GM12873 (cell line): ENCODE measurements around the gene SECISBP2.

Experiments
- CTCF ChIP-seq: IDR thresholded peaks from 2 replicates; pipeline ENCODE4 v1.5.1; 2012; ENCODE audit warnings: low read depth, mild to moderate bottlenecking, moderate library complexity, low read length, control low read depth; ENCODE audit not compliant: insufficient read depth; ENCODE audit errors: missing control alignments

Gene SECISBP2

DNA sequence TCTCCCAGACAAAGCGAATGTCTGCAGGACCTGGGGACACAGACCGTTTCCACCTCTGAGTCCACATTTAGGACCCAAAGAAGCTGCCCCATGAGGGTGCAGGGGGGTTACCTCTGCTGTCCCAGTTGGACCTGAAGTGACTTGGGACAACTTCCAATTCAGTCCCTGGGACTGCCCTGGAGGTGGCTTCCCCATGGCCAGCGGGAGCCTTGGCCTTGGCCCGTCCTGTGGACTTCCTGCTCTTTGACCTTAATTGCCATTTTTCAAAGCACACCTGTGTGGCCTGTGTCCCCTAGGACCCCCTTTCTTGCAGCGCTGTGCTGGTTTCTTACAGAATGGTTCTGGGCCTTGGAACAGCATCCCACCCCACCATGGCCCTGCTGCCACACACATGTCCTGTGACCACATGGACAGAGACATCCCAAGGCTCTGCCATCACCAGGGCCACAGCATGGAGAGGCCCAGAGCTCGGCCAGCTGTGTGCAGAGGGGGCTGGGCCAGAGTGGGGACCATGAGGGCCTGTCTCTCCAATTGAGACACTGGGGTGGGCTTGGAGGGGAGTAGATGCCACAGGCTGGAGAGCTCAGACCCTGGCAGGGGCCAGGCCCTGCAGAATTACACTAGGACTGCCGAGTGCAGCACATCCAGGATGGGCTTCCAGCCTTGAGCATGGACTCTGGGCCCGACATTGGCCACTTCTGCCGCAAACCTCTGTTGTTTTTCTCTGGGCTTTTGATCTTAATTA, 45.8 kb downstream of the SECISBP2 start:
- no peak for TF ChIP-seq CTCF

- no peak for TF ChIP-seq CTCF
These were observed 46.6 kb downstream of the SECISBP2 start for GRCh38 chr9:89364666-89365531.

DNA sequence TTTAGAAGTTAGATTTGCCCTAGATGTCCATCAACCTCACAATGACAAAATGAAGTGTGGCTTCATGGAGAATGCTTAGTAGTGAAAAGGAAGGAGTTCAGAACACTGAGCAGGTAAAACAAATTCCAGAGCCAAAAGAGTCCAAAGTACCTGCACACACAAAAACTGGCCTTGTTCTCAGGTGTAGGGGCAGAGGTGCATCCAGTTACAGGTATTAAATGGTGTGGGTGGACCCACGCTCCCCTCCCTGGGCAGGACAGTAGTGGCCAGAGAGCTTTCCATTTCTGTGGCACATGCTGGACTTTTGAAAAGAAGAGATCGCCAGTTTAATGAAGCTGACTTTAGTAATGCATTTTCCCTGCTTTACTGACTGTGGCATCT, 47.2 kb downstream of the SECISBP2 start:
- TF ChIP-seq CTCF = no peak

- TF ChIP-seq CTCF = no peak
These were observed 48.4 kb downstream of the SECISBP2 start for GRCh38 chr9:89366711-89367110.

DNA sequence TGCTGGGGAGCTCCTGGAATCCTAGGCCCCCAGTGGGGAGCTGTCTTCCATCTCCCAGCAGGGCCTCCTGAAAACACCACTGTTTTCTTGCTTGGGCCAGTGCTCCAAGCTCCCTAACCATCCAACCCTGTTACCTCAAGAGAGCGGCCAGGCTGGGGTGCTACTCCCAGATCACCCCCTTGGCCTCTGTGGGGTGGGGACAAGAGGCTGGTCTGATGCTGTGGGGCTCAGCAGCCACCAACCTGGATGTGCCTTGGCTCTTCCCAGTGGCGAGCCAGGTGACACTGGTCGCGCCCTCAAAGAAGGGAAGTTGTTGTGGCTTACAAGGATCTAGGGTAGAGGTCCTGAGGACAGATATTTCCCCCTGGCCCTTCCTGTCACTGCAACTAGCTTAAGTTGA, 49.0 kb downstream of the SECISBP2 start:
- no peak for TF ChIP-seq CTCF

DNA sequence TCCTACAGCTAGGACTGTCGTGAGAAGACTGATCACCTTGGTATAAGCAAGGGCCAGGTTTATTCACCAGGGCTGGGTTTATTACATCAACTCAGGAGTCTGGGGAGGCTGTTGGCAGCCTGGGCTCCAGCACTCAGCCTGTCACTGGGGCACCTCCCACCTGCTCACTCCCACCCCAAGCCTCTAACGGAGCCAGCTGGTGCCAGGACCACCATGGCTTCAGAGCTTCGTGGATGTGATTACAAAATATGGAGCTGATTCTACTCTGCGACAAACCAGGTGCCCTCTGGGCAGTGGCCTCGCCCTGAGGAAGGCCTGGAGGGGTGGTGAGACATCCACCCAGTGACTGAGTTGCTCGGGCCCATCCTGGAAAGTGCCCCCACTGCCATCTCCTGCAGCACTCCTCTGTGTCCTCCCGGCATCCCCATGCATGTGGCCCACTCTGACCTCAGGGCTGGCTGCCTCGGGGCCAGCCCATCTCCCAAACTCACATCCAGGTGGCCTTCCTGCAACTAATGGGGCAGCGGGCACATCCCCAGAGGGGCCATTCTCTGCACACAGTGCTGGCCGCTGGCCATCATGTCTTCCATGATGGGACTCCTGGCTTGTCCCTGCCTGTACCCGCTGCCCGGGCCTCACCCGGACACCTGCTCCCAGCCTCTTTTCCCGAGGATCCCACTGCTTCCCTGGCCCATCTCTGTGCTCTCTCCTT, 49.6 kb downstream of the SECISBP2 start:
- TF ChIP-seq CTCF = no peak

- no peak for TF ChIP-seq CTCF
These were observed 50.2 kb downstream of the SECISBP2 start for GRCh38 chr9:89368550-89368949.
